SK-N-SH (cell line): ENCODE results near the gene RITA1. TPM values are rescaled to one million over a fixed set of nuclear protein-coding genes. Genes with fewer than 3 reads are reported as not detected.
A peak's percentile ranks its signal among the peaks of the same experiment; 100 is the strongest.

ENCODE experiments used
- CTCF ChIA-PET: fragments of 300-600, 350-600 bp; formaldehyde crosslinking; extraction: SDS; loops from one replicate; lab custom pipeline; 2021; lab: Yijun Ruan, JAX
- POLR2A ChIA-PET: fragments of 350-600 bp; sonication (Branson Sonifier 250); formaldehyde crosslinking; extraction: SDS; loops from one replicate; lab custom pipeline; 2020; ENCODE audit warnings: antibody characterized with exemption, inconsistent platforms; lab: Yijun Ruan, JAX
- DNase-seq: peaks from one replicate; pipeline ENCODE4 v3.0.0; 2012
- H2AFZ ChIP-seq: fragments of 200-600 bp; sonication (generic); 2 replicates; pipeline ENCODE4 v1.8.1; 2016; ENCODE audit warnings: antibody characterized with exemption, mild to moderate bottlenecking, low read depth
- H3F3A ChIP-seq: fragments of 200-600 bp; sonication (generic); replicated peaks from 2 replicates; pipeline ENCODE3; 2016; ENCODE audit warnings: antibody characterized with exemption, mild to moderate bottlenecking; ENCODE audit not compliant: insufficient read depth
- H3K27ac ChIP-seq, 2 experiments: fragments of 200-500 bp in 1 of 2; fragments of 200-600 bp in 1 of 2; sonication (Bioruptor generic) in 1 of 2; sonication (generic), shearing (Covaris generic) in 1 of 2; 2 replicates each; pipeline versions ENCODE4 v1.5.1 to v1.6.1; 2014 to 2016; ENCODE audit warnings: low read depth in 2 of 2, inconsistent platforms in 1 of 2, low read length in 1 of 2, mild to moderate bottlenecking in 1 of 2, mixed read lengths in 1 of 2
- H3K27me3 ChIP-seq: fragments of 200-600 bp; sonication (generic), shearing (Covaris generic); 2 replicates; pipeline ENCODE4 v1.6.1; 2016; ENCODE audit warnings: mixed run types; ENCODE audit not compliant: insufficient read depth
- H3K36me3 ChIP-seq, 2 experiments: fragments of 200-500 bp in 1 of 2; fragments of 200-600 bp in 1 of 2; sonication (Bioruptor generic) in 1 of 2; sonication (generic) in 1 of 2; replicated peaks in 1 of 2; 2 replicates each; pipeline versions ENCODE3 to v1.5.1; 2014 to 2016; ENCODE audit warnings: low read length in 1 of 2, mild to moderate bottlenecking in 1 of 2; ENCODE audit not compliant: insufficient read depth in 2 of 2, control insufficient read depth in 1 of 2
- H3K4me1 ChIP-seq, 2 experiments: fragments of 200-500 bp in 1 of 2; fragments of 200-600 bp in 1 of 2; sonication (Bioruptor generic) in 1 of 2; sonication (generic), shearing (Covaris generic) in 1 of 2; 2 replicates each; pipeline versions ENCODE4 v1.5.1 to v1.6.1; 2014 to 2016; ENCODE audit warnings: low read depth in 1 of 2, low read length in 1 of 2, mixed run types in 1 of 2; ENCODE audit not compliant: insufficient read depth in 2 of 2, control insufficient read depth in 1 of 2
- H3K4me2 ChIP-seq: fragments of 200-600 bp; sonication (generic), shearing (Covaris generic); 2 replicates; pipeline ENCODE4 v1.6.1; 2017; ENCODE audit warnings: mixed run types
- H3K4me3 ChIP-seq, 2 experiments: fragments of 200-500 bp in 1 of 2; fragments of 200-600 bp in 1 of 2; sonication (Bioruptor generic) in 1 of 2; sonication (generic), shearing (Covaris generic) in 1 of 2; 2 replicates each; pipeline versions ENCODE4 v1.5.1 to v1.8.1; 2014 to 2016; ENCODE audit warnings: low read depth in 2 of 2, inconsistent platforms in 1 of 2, low read length in 1 of 2, mild to moderate bottlenecking in 1 of 2, mixed read lengths in 1 of 2, moderate library complexity in 1 of 2
- H3K79me2 ChIP-seq: fragments of 200-600 bp; sonication (generic); 2 replicates; pipeline ENCODE4 v1.8.1; 2017; ENCODE audit warnings: mild to moderate bottlenecking; ENCODE audit not compliant: insufficient read depth
- H3K9ac ChIP-seq: fragments of 200-600 bp; sonication (generic); 2 replicates; pipeline ENCODE4 v1.6.1; 2017; ENCODE audit warnings: mixed run types
- H3K9me2 ChIP-seq: fragments of 200-600 bp; sonication (generic); 2 replicates; pipeline ENCODE4 v1.6.1; 2017; ENCODE audit warnings: mixed run types
- H3K9me3 ChIP-seq: fragments of 200-600 bp; sonication (generic); 2 replicates; pipeline ENCODE4 v1.6.1; 2017; ENCODE audit warnings: mixed run types, mild to moderate bottlenecking, moderate library complexity
- H4K20me1 ChIP-seq: fragments of 200-600 bp; sonication (generic); 2 replicates; pipeline ENCODE4 v1.6.1; 2017; ENCODE audit warnings: mild to moderate bottlenecking, mixed run types; ENCODE audit not compliant: insufficient read depth
- CHD2 ChIP-seq: fragments of 150-350 bp; IDR thresholded peaks from 2 replicates; pipeline ENCODE4 v1.6.1; 2018; ENCODE audit warnings: low read length; ENCODE audit not compliant: partially characterized antibody
- CTCF ChIP-seq: fragments of 200-600 bp; sonication (generic); IDR thresholded peaks from 2 replicates; pipeline ENCODE4 v1.6.1; 2017; ENCODE audit warnings: antibody characterized with exemption, mild to moderate bottlenecking, moderate library complexity
- ELF1 ChIP-seq: IDR thresholded peaks from 2 replicates; pipeline ENCODE4 v1.4.0; 2012
- GABPA ChIP-seq: IDR thresholded peaks from 2 replicates; pipeline ENCODE4 v1.4.0; 2012; ENCODE audit warnings: low read depth, mild to moderate bottlenecking
- NRF1 ChIP-seq: IDR thresholded peaks from 2 replicates; pipeline ENCODE4 v1.6.1; 2012; ENCODE audit warnings: low read depth, mild to moderate bottlenecking, low read length
- PBX3 ChIP-seq: IDR thresholded peaks from 2 replicates; pipeline ENCODE4; 2012
- RCOR1 ChIP-seq: fragments of 150-350 bp; IDR thresholded peaks from 2 replicates; pipeline ENCODE4 v1.6.1; 2017; ENCODE audit warnings: antibody characterized with exemption, low read length
- SIN3A ChIP-seq: IDR thresholded peaks from 2 replicates; pipeline ENCODE4 v1.6.1; 2012; ENCODE audit warnings: low read depth, mild to moderate bottlenecking, low read length, moderate library complexity, borderline replicate concordance
- SMC3 ChIP-seq: IDR thresholded peaks from 2 replicates; pipeline ENCODE4 v1.6.1; 2012; ENCODE audit warnings: low read depth, low read length, improper control_type of control experiment
- TAF1 ChIP-seq: IDR thresholded peaks from 2 replicates; pipeline ENCODE4 v1.6.1; 2012; ENCODE audit warnings: low read depth, mild to moderate bottlenecking, low read length, moderate library complexity, borderline replicate concordance
- TEAD4 ChIP-seq: IDR thresholded peaks from 2 replicates; pipeline ENCODE4 v1.4.0; 2012; ENCODE audit warnings: mild to moderate bottlenecking, borderline replicate concordance; ENCODE audit not compliant: insufficient read depth
- YY1 ChIP-seq: IDR thresholded peaks from 2 replicates; pipeline ENCODE4 v1.4.0; 2012; ENCODE audit warnings: low read depth, mild to moderate bottlenecking
- WGBS: methylation state at CpG from one replicate; pipeline ENCODE4 v1.1.6; 2017; ENCODE audit warnings: low lambda C conversion rate; 5-methylcytosine and 5-hydroxymethylcytosine counted together
- polyA plus RNA-seq, 3 experiments: library from polyadenylated mRNA; depleted of rRNA; stranded (reverse); fragments of >200 nt; gene quantifications; 2 replicates each; pipeline ENCODE4 v1.2.3, GENCODE V29; 2012

Gene RITA1
- polyA plus RNA-seq, 1 of the 3 experiments (the other 2 are of a cell fraction): 21.1 TPM

- POLR2A ChIA-PET: interaction anchor here (1.0 kb wide), 1 partner anchor 9 kb away, joined by 4 read pairs; no protein-coding TSS in a partner anchor
- peak overlapping the region; percentile 87; the same call in 1 of the 2 replicates for H3K4me2 ChIP-seq
- WGBS: 42% methylated on average over 9 of the region's 9 CpGs
These were observed 33.2 kb upstream of the RITA1 start for GRCh38 chr12:113152196-113152834.

More at GRCh38 chr12:113152196-113152834, 33.2 kb upstream of the RITA1 start:
- H3K36me3 ChIP-seq: no peaks in the 10 kb centered on the region
- TF ChIP-seq CHD2: no peak
- TF ChIP-seq PBX3: no peak
- no peak for TF ChIP-seq ELF1
- no peak for TF ChIP-seq CTCF
- TF ChIP-seq NRF1: no peak
- no peak for TF ChIP-seq TEAD4
- no peak for TF ChIP-seq SIN3A
- TF ChIP-seq SMC3: no peak
- no peak for TF ChIP-seq YY1
- TF ChIP-seq TAF1: no peak
- no peak for TF ChIP-seq RCOR1
- no peak for TF ChIP-seq GABPA
- no peaks in the 10 kb centered on the region for H3K79me2 ChIP-seq
- peaks cover 24% of the 10 kb centered on the region for H3K27me3 ChIP-seq
- peaks cover 5 to 11% of the 10 kb centered on the region in 2 experiments; a peak in 2 of 4 replicates for H3K4me1 ChIP-seq
- H4K20me1 ChIP-seq: no peaks in the 10 kb centered on the region
- H3F3A ChIP-seq: peaks cover 13% of the 10 kb centered on the region
- H3K4me3 ChIP-seq: peak overlapping the region in 1 of 2 experiments; percentile 56; a peak in 1 of 4 replicates
- H3K9me3 ChIP-seq: 0 out of 2 replicates have a peak, but pooled peaks cover 1% of the 10 kb centered on the region
- H2AFZ ChIP-seq: no peak overlapping the region
- DNase-seq: no peak
- CTCF ChIA-PET: interaction anchor here (0.7 to 7.6 kb wide), 25 partner anchors 9 to 704 kb away, joined by 3 to 49 read pairs (median 5); partner anchors contain the start of genes DTX1 and RASAL1
- no peak overlapping the region for H3K27ac ChIP-seq
- no peaks in the 10 kb centered on the region for H3K9me2 ChIP-seq
- H3K9ac ChIP-seq: no peak overlapping the region
